Neuronal stem cell (in vitro differentiated cells): ENCODE data around the gene HP1BP3.

ENCODE experiments used
- DNase-seq: peaks from one replicate; pipeline ENCODE4 v3.0.0-alpha.2; 2013; ENCODE audit warnings: low spot score
- H2AFZ ChIP-seq: one replicate; pipeline ENCODE4 v1.6.1; 2013; ENCODE audit warnings: mild to moderate bottlenecking, low read length, inconsistent platforms
- H2AK5ac ChIP-seq: 2 replicates; pipeline ENCODE4 v1.6.1; 2013; ENCODE audit warnings: low read depth, mild to moderate bottlenecking, inconsistent platforms, low read length, moderate library complexity, mixed read lengths
- H2BK120ac ChIP-seq: 2 replicates; pipeline ENCODE4 v1.6.1; 2013; ENCODE audit warnings: low read depth, mild to moderate bottlenecking, inconsistent platforms, low read length, moderate library complexity, mixed read lengths
- H2BK12ac ChIP-seq: one replicate; pipeline ENCODE4 v1.6.1; 2013; ENCODE audit warnings: low read length, inconsistent platforms
- H2BK15ac ChIP-seq: 2 replicates; pipeline ENCODE4 v1.6.1; 2013; ENCODE audit warnings: mild to moderate bottlenecking, low read length, inconsistent platforms, mixed read lengths
- H2BK5ac ChIP-seq: one replicate; pipeline ENCODE4 v1.6.1; 2013; ENCODE audit warnings: inconsistent platforms, mild to moderate bottlenecking, low read length, moderate library complexity
- H3K14ac ChIP-seq: one replicate; pipeline ENCODE4 v1.6.1; 2013; ENCODE audit warnings: low read length, inconsistent platforms
- H3K18ac ChIP-seq: 2 replicates; pipeline ENCODE4 v1.6.1; 2013; ENCODE audit warnings: low read length, inconsistent platforms
- H3K23ac ChIP-seq: 2 replicates; pipeline ENCODE4 v1.6.1; 2013; ENCODE audit warnings: low read depth, mild to moderate bottlenecking, mixed read lengths, low read length, inconsistent platforms; ENCODE audit not compliant: poor library complexity
- H3K27ac ChIP-seq: replicated peaks from 3 replicates; pipeline ENCODE4 v1.5.1; 2013; ENCODE audit warnings: low read length, inconsistent platforms
- H3K27me3 ChIP-seq, 3 experiments: 2 replicates each; pipeline ENCODE4 v1.6.1; 2013; ENCODE audit warnings: low read length in 3 of 3, mild to moderate bottlenecking in 2 of 3, inconsistent platforms in 1 of 3, low read depth in 1 of 3, mixed read lengths in 1 of 3, moderate library complexity in 1 of 3; ENCODE audit not compliant: control insufficient read depth in 3 of 3, insufficient read depth in 3 of 3
- H3K36me3 ChIP-seq, 2 donors: replicated peaks in 1 of 2; 2 replicates each; pipeline ENCODE4 v1.6.1; 2013; ENCODE audit warnings: low read length in 2 of 2; ENCODE audit not compliant: control insufficient read depth in 2 of 2, insufficient read depth in 2 of 2
- H3K4ac ChIP-seq: 2 replicates; pipeline ENCODE4 v1.6.1; 2013; ENCODE audit warnings: inconsistent platforms, mild to moderate bottlenecking, low read length, moderate library complexity
- H3K4me1 ChIP-seq, 2 donors: 1 replicate in 1 of 2; 2 replicates in 1 of 2; pipeline ENCODE4 v1.6.1; 2013; ENCODE audit warnings: low read length in 2 of 2, low read depth in 1 of 2; ENCODE audit not compliant: control insufficient read depth in 2 of 2, insufficient read depth in 1 of 2
- H3K4me2 ChIP-seq: one replicate; pipeline ENCODE4 v1.6.1; 2013; ENCODE audit warnings: mild to moderate bottlenecking, low read length, inconsistent platforms; ENCODE audit not compliant: insufficient read depth, poor library complexity, severe bottlenecking
- H3K4me3 ChIP-seq, 2 donors: 2 replicates each; pipeline ENCODE4 v1.5.1; 2013; ENCODE audit warnings: low read length in 2 of 2, mild to moderate bottlenecking in 2 of 2, inconsistent platforms in 1 of 2, moderate library complexity in 1 of 2
- H3K79me1 ChIP-seq: one replicate; pipeline ENCODE4 v1.6.1; 2013; ENCODE audit warnings: low read depth, mild to moderate bottlenecking, inconsistent platforms, low read length, moderate library complexity
- H3K9ac ChIP-seq: one replicate; pipeline ENCODE4 v1.6.1; 2013; ENCODE audit warnings: mild to moderate bottlenecking, low read depth, low read length, inconsistent platforms; ENCODE audit not compliant: poor library complexity
- H3K9me3 ChIP-seq, 2 donors: replicated peaks in 1 of 2; 2 replicates each; pipeline versions ENCODE3 to v1.6.1; 2013; ENCODE audit warnings: low read length in 2 of 2, mild to moderate bottlenecking in 2 of 2, inconsistent platforms in 1 of 2, low read depth in 1 of 2, mixed read lengths in 1 of 2, moderate library complexity in 1 of 2; ENCODE audit not compliant: control insufficient read depth in 2 of 2, insufficient read depth in 1 of 2
- H4K8ac ChIP-seq: one replicate; pipeline ENCODE4 v1.6.1; 2013; ENCODE audit warnings: low read depth, mild to moderate bottlenecking, inconsistent platforms, low read length, moderate library complexity
- H4K91ac ChIP-seq: one replicate; pipeline ENCODE4 v1.6.1; 2013; ENCODE audit warnings: low read length, low read depth, mild to moderate bottlenecking, inconsistent platforms; ENCODE audit not compliant: poor library complexity
- WGBS, 2 donors: extraction: QIAGEN DNeasy Blood & Tissue Kit; methylation state at CpG; one replicate each; pipeline ENCODE4 v1.1.7; 2013; ENCODE audit warnings: missing lambda C conversion rate in 2 of 2, mixed read lengths in 1 of 2; ENCODE audit not compliant: insufficient read length in 2 of 2, insufficient replicate concordance in 1 of 2; ENCODE audit errors: extremely low coverage in 2 of 2; 5-methylcytosine and 5-hydroxymethylcytosine counted together

The HP1BP3 gene

DNA sequence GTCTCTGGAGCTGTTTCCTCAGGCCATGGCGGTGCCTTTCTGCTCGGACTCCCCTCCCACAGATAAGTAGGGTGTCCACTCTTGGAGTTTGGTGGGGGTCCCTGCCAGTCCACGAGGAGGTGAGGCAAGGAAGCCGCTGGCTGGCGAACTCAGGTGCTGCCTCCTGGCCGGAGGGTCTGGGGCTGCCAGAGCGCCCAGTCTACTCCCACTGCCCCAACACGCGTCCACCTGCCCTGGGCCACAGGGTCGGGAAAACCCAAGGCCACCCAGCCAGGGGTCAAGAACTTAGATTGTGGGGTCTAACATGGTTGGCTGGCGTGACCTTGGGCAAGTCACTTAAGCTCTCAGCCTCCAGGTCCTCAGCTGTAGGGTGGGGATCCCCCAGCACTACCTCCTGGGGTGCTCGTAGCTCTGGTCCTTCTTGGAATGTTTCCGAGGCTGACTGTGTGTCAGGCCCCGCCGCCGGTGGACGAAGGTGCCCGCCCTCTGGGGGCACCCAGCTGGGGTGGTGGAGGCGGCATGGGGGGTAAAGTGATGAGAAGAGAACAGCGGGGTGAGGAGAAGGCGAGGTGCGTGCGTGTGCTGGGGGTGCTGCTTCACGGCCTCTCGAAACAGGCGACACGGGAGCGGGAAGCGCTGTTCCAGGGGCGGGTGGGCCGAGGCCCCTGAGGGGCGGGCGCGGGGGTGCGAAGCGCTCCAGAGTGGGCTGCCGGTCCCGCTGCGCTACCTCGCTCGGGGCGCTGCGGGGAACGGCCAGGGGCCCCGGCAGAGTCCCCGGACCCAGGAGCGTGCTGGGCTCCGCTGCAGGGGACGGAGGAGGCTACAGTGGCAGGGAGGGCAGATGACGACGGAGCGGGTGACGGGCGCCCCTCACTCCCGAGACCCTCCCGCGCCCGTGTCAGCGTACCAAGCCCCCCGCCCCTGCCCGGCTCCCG, 55.8 kb downstream of the HP1BP3 start:
- Histone ChIP-seq H3K36me3 (peaks cover 0 to 2% of the 10 kb centered on the region in 2 donors), H3K14ac (peak overlapping the region; percentile 9), H2BK120ac (no peak overlapping the region), H3K18ac (peak overlapping the region; percentile 86), H3K9me3 (no peaks in the 10 kb centered on the region), H3K4me3 (peak overlapping the region; percentile 53 to 86), H3K27me3 (peaks cover 0 to 25% (median 8%) of the 10 kb centered on the region in 3 experiments), H3K79me1 (peaks cover 4% of the 10 kb centered on the region), H2AFZ (peak overlapping the region; percentile 89), H2BK15ac (peak overlapping the region; percentile 43), H2BK5ac (peak overlapping the region; percentile 67), H3K4ac (no peak overlapping the region), H4K91ac (peak overlapping the region; percentile 77), H3K4me2 (peak overlapping the region; percentile 97), H3K27ac (no peak overlapping the region), H2BK12ac (peak overlapping the region; percentile 16), H3K23ac (peak overlapping the region; percentile 34), H3K9ac (peak overlapping the region; percentile 92), H3K4me1 (peaks cover 18 to 20% of the 10 kb centered on the region in 2 donors), H2AK5ac (peak overlapping the region; percentile 0), H4K8ac (no peak overlapping the region)
- DNase-seq, result no peak
- whole genome bisulfite sequencing, 2 donors, result no CpG with 5 or more reads among the region's 62 CpGs

DNA sequence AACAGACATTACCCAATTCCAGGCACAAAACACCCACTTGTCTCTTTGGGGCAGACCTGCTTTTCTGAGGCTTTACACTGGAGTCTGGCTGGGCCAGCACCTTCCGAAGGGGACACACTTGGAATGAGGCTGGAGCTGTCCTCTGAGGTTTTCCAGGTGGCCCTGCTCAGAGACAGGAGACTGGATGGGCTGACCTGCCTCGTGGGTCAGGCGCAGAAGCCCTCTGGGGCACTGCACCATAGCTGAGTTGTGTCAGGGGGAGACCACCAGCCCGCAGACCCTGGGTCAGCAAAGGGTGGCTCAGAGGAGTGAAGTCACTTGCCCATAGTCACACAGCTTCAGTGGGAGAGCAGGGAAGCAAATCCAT, 56.4 kb downstream of the HP1BP3 start:
- Histone ChIP-seq H3K18ac (no peak overlapping the region), H3K27ac (no peak overlapping the region), H3K4ac (no peak overlapping the region), H2BK120ac (no peak overlapping the region), H2AFZ (peak overlapping the region; percentile 67), H4K91ac (no peak overlapping the region), H3K9ac (peak overlapping the region; percentile 25), H3K27me3 (peaks cover 0 to 25% (median 8%) of the 10 kb centered on the region in 3 experiments), H3K14ac (no peak overlapping the region), H3K4me1 (peaks cover 18 to 20% of the 10 kb centered on the region in 2 donors), H2BK15ac (peak overlapping the region; percentile 44), H2BK12ac (peak overlapping the region; percentile 16), H3K36me3 (peaks cover 0 to 2% of the 10 kb centered on the region in 2 donors), H2BK5ac (no peak overlapping the region), H3K9me3 (no peaks in the 10 kb centered on the region), H3K79me1 (peaks cover 7% of the 10 kb centered on the region), H4K8ac (no peak overlapping the region), H3K4me3 (peak overlapping the region in 1 of 2 donors; percentile 53), H2AK5ac (peak overlapping the region; percentile 0), H3K23ac (no peak overlapping the region), H3K4me2 (no peak overlapping the region)
- no peak for DNase-seq
- WGBS, 2 donors, result no CpG with 5 or more reads among the region's 4 CpGs

DNA sequence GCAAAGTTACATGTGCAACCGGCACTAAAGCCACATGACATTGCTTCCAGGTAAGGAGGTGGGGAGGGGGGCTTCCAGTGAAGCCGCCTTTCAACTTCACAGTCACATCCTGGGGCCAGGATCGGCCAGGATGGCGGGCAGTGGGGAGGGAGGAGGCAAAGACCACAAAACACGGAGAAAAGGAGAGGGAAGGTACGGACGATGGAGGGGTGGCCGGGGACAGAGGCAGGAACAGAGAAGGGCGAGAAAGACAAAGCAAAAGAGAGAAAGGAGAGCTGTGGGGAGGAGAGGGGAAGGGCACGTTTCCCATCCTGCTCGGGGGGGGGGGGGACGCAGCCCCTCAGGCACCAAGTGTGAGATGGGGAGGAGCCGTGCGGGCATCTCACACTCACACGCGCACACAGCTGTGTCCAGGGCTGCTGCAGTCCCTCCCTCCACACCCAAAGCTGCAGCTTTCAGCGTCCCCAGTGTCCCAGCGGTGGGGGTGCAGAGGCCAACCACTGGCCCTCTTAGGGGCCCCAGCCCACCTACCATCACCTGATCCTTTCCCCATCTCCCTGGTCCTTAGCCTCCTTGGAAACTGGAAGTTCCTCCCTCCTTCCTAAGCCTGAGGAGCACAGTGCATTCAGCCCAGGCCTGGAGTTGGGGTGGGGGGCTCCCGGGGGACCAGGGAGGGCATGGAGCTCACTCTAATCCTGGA, 57.0 kb downstream of the HP1BP3 start:
- no CpG with 5 or more reads among the region's 19 CpGs for WGBS, 2 donors
- Histone ChIP-seq H2AFZ (peak overlapping the region; percentile 67), H2BK12ac (no peak overlapping the region), H3K36me3 (peaks cover 0 to 2% of the 10 kb centered on the region in 2 donors), H3K14ac (peak overlapping the region; percentile 76), H4K8ac (no peak overlapping the region), H3K4me1 (peaks cover 18 to 20% of the 10 kb centered on the region in 2 donors), H3K9me3 (no peaks in the 10 kb centered on the region), H3K79me1 (peaks cover 7% of the 10 kb centered on the region), H4K91ac (no peak overlapping the region), H3K27me3 (peaks cover 0 to 25% (median 8%) of the 10 kb centered on the region in 3 experiments), H3K9ac (peak overlapping the region; percentile 50), H2AK5ac (peak overlapping the region; percentile 86), H3K4ac (no peak overlapping the region), H3K27ac (no peak overlapping the region), H2BK120ac (no peak overlapping the region), H2BK5ac (no peak overlapping the region), H2BK15ac (peak overlapping the region; percentile 44), H3K4me3 (peak overlapping the region in 1 of 2 donors; percentile 14), H3K23ac (peak overlapping the region; percentile 20), H3K18ac (peak overlapping the region; percentile 52), H3K4me2 (no peak overlapping the region)
- no peak for DNase-seq
